Raji (cell line): ENCODE data around the gene PLXNB2.

ENCODE experiments used
- POLR2A ChIP-seq: IDR thresholded peaks from 2 replicates; pipeline ENCODE4 v1.6.1; 2011; ENCODE audit warnings: low read depth, low read length, control low read depth; ENCODE audit not compliant: insufficient read depth

The PLXNB2 gene

DNA sequence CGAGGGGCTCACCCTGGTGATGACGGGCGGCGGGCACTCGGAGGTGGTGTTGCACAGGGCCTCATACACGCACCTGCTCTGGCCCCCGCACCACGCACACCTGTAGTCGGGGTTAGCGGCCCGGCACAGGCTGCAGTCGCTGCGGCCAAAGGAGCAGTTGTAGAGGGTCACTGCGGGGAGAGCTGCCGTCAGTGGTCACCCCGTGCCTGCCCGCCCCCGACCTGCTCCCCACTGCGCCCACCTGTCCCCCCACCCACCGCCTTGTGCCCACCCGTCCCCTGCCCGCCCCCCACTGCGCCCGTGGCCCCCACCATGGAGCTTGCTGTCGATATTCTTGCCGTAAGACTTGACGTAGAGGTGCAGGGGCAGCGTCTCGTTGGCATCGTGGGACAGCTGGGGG, 23.6 kb downstream of the PLXNB2 start:
- no peak for TF ChIP-seq POLR2A

DNA sequence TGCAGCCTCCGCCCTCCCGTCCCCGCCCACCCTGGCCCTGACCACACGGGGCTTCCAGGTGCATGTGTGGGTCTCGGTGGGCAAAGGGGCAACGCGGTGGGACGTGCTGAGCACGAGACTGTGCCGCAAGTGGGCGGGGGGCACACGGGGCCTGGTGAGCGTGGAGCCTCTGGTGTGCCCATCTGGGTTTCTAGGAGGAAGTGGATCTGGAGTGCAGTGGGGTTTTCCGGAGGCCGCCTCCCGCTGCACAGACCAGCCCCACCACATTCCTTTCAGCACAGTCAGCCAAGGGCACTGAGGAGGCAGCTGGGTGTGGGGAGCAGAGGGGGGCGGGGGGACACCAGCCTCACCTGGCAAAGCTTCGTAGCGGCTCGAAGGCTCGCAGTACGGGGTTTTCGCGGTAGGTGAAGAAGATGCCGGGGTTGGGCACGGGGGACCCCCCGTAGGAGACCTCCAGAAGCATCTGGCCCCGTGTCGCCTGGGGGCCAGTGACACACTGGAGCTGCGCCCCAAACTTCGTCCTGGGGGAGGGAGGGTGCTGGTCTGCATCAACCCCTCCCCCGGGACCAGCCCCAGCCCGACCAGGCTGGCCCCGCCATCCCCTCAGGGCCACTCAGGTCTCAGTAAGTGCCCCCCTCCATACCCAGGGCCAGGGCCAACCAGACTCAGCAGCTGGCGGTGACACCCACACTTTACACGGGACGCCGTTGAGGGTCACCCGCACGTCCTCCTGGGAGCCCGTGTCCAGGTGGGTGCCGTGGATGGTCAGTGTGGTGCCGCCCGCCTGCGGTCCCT, 24.9 kb downstream of the PLXNB2 start:
- no peak for TF ChIP-seq POLR2A

DNA sequence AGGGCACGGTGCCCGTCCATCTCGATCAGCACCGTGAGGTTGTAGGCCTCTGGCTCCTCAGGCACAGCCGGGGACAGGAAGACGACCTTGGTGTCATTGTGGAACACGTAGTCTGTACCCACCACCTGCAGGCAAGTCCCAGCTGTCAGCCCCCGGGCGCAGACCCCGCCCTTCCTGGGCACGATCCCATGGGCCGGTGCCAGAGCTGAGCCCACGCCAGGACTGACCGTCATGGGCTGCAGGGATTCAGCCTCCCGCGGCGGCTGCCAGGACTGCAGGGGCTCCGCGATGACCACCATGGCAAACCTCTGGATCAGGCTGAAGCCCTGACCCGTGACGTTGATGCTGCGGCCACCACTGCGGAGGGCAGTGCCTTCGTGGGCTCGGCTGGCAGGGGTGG, 25.5 kb downstream of the PLXNB2 start:
- TF ChIP-seq POLR2A, result no peak

DNA sequence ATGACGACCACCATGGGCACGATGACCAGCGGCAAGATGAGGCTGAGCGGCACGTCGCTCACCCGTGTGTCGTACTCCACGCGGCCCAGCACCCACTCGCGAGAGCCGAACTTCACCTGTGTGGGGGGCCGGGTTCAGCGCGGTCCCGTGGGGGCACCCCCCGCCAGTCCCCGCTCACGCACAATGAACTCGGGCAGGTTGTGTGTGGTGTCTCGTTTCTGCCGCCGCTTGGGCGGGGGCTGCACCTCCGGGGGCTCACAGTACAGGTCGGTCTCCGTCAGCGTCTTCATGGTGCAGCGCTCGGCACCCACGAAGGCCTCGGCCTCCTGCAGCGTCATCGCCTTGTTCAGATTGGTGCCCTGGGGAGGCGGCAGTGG, 26.1 kb downstream of the PLXNB2 start:
- TF ChIP-seq POLR2A, result no peak

DNA sequence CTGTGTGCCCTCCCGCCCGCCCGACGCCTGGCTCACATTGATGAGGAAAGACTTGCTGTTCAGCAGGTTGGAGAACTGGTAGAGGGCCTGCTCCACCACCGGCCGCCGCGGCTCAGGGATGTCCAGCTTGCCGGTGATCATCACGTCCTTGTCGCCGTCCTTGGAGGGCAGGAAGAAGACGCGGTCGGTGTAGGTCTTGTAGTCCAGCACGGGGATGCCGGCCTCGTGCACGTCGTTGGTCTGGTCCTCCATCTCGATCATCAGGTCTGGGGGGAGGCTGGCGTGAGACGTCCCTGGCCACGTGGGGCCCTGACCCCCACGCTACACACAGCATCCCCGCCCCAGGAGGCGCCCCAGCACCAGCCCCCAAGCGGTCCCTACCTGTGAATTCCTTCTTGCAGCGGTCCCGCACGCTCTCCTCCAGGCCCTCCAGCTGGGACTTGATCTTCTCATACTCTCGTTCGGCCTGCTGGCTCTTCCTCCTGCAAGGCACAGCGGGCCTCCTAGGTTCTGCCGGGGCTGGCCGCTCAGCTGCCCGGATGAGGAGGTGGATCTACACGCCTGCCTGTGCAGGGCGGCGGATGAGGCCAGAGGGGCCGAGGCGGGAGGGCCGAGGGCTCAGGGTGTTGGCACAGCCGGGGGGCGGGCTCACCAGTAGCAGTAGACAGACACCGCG, 26.6 kb downstream of the PLXNB2 start:
- no peak for TF ChIP-seq POLR2A

DNA sequence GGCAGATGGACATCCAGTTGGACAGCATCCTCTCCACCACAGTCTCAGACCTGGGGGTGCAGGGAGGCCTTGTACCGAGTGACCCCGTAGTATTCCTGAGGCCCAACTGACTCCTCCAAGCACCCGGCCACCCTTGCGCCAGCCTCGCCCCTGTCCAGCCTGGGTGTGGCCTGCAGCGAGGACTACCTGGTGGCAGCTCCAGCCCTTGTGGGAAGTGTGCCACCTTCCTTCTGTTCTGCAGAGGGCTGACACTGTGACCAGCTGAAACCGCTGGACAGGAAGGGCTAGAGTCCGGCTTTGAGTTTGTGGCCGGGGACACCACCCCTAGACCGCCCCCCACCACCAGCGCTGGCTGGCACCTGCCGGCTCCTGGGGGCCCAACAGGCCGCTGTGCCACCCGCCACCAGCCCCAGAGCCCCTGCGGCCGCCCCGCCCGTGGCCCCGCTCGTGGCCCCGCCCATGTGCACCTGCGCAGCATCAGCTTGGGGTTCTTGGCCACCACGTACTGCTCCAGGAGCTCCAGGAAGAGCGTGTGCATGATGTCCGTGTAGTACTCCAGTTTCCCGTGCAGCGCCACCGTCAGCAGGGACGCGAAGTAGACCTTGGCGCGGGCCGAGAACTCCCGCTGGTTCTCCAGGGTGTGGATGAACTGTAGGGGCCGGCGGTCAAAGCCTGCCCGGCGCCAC, 27.3 kb downstream of the PLXNB2 start:
- TF ChIP-seq POLR2A, result no peak

DNA sequence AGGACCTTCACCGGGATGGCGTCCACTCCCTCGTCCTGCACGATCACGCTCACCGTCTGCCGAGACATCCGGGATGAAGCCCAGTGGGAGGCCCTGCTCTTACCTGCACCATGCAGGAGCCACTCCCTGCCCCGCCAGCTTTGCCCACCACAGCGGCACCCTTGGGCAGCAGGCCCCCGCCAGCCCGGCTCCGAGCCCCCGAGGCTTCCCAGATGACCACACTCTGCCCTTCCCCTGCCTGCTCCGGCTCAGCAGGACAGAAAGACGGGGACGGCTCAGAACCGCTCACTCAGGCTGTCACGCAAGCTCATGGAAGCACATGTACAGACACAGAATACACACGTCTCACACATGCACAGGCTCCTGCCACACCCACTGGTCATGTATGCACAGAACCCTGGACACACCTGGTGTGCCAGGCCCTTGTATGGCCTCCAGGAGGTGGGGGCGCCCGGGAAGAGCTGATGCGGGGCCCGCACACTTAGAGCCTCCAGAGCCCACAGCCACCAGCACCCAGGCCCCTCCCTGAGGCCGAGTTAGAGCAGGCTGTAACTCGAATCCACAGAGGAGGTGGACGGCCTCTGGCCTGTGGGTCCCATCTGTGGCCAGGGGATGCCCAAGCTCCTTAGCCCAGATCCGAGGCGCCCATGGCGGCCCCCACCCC, 28.4 kb downstream of the PLXNB2 start:
- TF ChIP-seq POLR2A, result no peak

DNA sequence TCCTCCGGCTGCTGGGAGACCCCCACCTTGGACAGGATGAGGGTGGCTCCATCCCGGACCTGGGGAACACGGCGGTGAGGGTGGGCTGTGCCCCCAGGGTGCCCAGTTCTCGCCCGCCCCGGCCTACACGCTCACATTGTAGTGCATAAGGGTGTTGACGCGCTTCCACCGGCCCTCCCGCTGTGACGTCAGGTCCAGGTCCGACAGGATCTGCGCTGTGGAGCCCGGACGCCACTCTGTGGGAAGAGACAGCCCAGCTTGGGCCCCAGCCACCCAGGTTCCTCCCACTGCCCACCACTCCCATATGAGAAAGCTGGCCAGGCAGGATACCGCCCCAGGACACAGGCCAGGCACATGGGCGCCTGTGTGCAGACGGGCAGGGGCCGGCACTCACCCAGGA, 29.0 kb downstream of the PLXNB2 start:
- TF ChIP-seq POLR2A, result no peak

DNA sequence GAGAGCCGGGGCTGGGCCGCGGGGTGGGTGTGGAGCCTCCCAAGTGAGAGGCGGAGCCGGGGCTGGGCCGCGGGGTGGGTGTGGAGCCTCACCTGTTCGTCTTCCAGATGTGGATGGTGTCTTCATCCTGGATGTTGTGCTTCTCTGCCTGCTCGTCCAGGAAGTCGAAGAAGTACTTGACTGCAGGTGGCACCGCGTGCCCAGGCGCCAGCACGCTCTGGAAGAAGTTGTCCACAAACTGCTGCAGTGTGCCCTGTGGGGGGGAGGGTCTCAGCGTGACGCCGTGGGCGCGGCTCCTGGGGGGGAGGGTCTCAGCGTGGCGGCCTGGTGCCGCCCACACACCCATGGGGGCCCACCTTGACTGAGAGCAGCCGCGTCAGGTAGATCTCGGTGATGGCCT, 29.7 kb downstream of the PLXNB2 start:
- TF ChIP-seq POLR2A, result no peak

DNA sequence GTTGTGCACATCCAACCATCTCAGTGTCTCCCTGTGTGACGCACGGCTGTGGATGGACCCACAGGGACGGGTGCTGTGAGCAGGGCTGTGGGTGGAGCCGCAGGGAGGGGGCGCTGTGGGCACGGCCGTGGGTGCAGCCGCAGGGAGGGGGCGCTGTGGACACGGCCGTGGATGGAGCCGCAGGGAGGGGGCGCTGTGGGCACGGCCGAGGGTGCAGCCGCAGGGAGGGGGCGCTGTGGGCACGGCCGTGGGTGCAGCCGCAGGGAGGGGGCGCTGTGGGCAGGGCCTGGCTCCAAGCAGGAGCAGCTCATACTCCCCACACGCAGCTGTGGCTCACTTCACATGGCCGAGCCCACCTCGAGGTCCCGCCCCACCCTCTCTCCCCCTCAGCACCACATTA, 31.3 kb downstream of the PLXNB2 start:
- 0 out of 2 replicates have a peak, but pooled peaks have one; percentile 27 for TF ChIP-seq POLR2A

DNA sequence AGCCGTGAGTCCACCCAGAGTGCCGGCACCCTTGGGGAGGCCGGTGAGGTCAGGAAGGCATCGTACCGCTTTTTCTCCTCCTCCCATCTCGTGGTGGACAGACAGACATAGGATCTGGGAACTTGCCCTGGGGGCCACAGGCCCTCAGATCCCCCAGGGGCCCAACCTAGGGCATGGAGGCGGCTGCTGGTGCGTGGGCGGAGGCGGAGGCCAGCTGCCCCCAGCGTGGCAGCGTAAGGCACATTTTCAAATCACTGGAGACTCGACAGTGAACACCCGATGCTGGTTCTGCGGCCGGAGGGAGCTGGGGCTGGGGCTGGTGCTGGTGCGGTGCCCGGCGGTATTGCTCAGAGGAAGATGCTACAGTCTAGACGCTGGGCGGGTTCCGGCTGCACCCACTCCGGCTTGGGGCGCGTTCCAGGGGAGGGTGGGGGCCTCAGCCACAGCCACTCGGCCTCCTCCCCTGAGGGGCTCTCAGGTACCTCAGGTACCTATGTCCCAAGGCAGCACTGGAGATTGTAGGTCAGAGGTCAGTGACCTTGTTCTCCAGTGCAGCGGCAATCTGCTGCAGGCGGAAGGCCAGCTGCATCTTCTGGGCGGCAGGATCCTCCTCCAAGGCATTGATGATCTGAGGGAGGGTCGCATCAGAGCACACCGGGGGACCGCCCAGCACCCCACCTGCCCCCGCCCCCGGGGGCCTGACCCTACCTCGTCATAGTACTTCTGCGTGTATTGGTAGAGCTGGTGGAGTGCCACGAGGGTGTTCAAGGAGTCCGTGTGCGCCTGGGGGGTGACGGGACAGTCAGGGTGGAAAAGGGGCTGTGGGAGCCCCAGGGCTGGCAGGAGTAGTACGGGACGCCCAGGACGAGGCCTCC, 32.0 kb downstream of the PLXNB2 start:
- no peak for TF ChIP-seq POLR2A

DNA sequence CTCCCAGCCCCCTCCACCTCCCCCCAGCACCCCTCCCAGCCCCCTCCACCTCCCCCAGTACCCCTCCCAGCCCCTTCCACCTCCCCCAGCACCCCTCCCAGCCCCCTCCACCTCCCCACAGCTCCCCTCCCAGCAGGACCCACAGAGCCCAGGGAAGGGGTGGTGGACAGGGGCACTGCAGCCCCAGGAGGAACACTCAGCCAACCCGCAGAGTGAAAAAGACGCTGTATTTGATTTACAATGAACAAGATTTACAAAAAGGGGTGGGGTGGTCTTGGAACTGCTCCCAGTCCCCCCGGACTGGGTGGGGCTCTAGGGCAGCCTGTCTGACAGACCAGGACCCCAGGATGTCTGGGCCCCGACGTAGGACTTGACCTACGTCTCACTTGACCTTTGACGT, 32.7 kb downstream of the PLXNB2 start:
- no peak for TF ChIP-seq POLR2A

DNA sequence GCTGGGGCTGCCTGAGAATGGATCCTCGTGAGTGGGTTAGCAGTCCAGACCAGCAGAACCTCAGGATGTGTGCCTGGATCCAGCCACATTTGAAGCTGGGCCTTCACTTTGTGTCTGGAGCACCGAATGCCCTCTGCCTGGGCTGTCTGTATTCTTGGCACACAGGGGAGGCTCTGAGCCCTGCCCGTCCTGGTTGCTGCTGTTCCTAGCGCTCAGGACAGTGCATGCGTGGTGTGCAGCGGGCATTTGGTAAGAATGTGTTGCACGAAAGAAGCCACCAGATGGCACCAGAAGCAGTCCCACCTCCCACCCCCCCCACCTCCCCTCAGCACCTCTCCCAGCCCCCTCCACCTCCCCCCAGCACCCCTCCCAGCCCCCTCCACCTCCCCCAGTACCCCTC, 33.1 kb downstream of the PLXNB2 start:
- TF ChIP-seq POLR2A, result no peak

DNA sequence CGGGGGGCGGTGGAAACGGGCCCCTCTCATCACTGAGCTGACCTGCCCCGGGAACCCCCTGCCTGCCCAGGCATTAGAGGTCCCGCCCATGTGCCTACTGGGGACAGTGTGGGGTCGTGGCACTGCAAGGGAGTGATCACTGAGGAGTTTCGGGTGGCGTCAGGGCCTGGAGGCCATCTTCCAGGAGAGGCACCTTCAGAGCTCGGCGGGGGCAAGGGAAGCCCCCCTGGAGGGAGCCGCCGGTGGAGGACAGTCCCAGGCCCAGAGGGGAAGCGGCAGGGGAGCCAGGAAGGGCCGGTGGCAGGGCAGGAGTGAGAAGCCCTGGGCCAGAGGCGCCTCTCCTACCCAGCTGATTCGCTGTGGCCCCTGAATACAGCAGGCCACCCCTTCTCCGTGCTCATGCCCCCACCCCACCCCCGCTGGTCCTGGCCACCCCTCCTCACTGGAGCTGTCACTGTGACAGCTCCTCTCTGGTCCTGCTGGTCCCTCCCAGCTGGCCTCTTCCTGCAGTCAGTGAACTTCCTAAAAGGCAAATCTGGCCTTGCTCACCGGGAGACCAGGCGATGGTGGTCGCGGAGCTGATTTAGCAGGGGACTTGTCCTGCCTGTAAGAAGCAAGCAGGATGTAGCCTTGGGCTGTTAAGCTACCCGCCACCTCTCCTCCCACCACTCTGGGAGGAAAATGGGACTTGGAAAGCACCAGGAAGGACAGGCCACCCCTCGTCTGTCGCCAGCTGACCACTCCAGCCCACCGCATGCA, 35.2 kb downstream of the PLXNB2 start:
- no peak for TF ChIP-seq POLR2A
